Measurements from ENCODE around the gene CDYL2. TPM values are rescaled to one million over a fixed set of nuclear protein-coding genes. Genes with fewer than 3 reads are reported as not detected.
"Not testable (repeated sequence)": the region's sequence is repeated elsewhere in the genome, so short reads cannot be mapped to it uniquely, and the experiment has no call there.

Gene CDYL2
- total RNA-seq, 2 donors from 2014 or later, result 35.9 to 44.3 TPM

DNA sequence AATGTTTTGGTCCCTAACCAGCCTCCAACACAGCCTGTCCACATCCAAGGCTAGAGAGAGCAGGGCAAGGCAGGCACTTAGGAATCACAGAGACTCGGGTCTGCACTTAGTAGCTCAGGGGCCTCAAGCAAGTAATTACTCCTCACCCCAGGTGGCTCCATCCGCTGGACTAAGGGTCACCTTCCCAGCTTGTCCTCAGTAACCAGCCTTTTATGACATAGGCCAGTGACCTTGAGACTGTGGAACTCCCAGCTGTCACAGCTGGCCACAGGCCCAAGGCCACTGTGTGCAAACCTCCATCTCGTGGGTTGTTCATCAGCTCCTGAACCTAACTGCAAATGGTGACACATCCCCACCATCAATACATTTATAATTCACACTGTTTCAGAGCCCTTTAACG lies 68.6 kb downstream of the CDYL2 start:
- H3K4me3 Mint-ChIP-seq, result no peak overlapping the region
- ATAC-seq (replicated peaks in 1 of 2) (no peak), DNase-seq (no peak)
- no peak overlapping the region for H3K27ac Mint-ChIP-seq
- no peaks in the 10 kb centered on the region for H3K27me3 Mint-ChIP-seq (ENCODE audit: low read depth)
- H3K9me3 Mint-ChIP-seq, result peaks cover 10 to 14% of the 10 kb centered on the region in 2 donors
- H3K4me1 Mint-ChIP-seq (ENCODE audit: low read depth), result peaks cover 13% of the 10 kb centered on the region
- peaks cover 9 to 15% of the 10 kb centered on the region in 2 donors for H3K36me3 Mint-ChIP-seq (ENCODE audit: insufficient read depth in 2 of 2)

- H3K9me3 Mint-ChIP-seq, result peaks cover 13 to 14% of the 10 kb centered on the region in 2 donors
- no peak overlapping the region for H3K4me3 Mint-ChIP-seq
- no peak overlapping the region for H3K27ac Mint-ChIP-seq
- DNase-seq, result no peak
- H3K36me3 Mint-ChIP-seq (ENCODE audit: insufficient read depth in 2 of 2), result peaks cover 6 to 10% of the 10 kb centered on the region in 2 donors
- ATAC-seq (replicated peaks in 1 of 2), result no peak
- H3K27me3 Mint-ChIP-seq (ENCODE audit: low read depth), result no peaks in the 10 kb centered on the region
- H3K4me1 Mint-ChIP-seq (ENCODE audit: low read depth), result no peaks in the 10 kb centered on the region
These were observed 71.0 kb downstream of the CDYL2 start for GRCh38 chr16:80733407-80733806.

- no peaks in the 10 kb centered on the region for H3K4me1 Mint-ChIP-seq (ENCODE audit: low read depth)
- no peak for ATAC-seq (replicated peaks in 1 of 2)
These were observed 72.5 kb downstream of the CDYL2 start for GRCh38 chr16:80731915-80732314.

GRCh38 chr16:80727066-80727763 lies 77.2 kb downstream of the CDYL2 start:
- DNase-seq, H3K27ac Mint-ChIP-seq: not testable (repeated sequence)

More at GRCh38 chr16:80731915-80732314, 72.5 kb downstream of the CDYL2 start:
- Mint-ChIP-seq H3K36me3 (ENCODE audit: insufficient read depth in 2 of 2) (peaks cover 6 to 13% of the 10 kb centered on the region in 2 donors), H3K4me3 (no peak overlapping the region), H3K9me3 (peaks cover 14 to 16% of the 10 kb centered on the region in 2 donors), H3K27ac (no peak overlapping the region), H3K27me3 (ENCODE audit: low read depth) (no peaks in the 10 kb centered on the region)
- no peak for DNase-seq

DNA sequence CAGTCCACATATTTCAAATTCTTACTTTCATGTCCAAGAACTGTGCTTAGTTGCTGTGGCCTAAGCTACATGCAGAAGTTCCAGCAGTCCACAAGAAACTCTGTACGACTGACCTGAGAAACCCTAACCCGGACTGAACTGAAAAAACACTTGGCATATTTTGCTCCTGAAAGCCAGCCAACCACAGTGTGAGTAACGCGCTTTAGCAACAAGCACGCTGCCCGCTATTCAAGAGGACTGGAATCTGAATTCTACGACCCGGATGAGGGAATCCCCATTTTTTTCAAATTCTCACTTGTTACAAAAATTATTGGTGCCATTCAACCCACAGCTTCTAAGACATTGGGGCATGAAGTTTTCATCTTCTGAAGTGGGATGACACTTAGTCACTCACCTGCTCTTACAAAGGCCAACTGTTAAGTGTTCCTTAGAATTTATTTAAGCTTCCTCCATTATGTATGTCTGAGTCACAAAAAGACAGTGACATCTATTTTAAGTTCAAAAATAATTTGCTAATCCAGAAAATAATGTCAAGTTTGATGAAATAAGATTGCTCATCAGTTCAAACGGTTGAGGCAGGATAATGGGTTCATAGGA lies 78.7 kb downstream of the CDYL2 start:
- no peak overlapping the region for H3K27ac Mint-ChIP-seq
- ATAC-seq (replicated peaks in 1 of 2), result no peak
- DNase-seq, result no peak
- peaks cover 2 to 9% of the 10 kb centered on the region in 2 donors for H3K36me3 Mint-ChIP-seq (ENCODE audit: insufficient read depth in 2 of 2)
- peaks cover 7% of the 10 kb centered on the region for H3K4me1 Mint-ChIP-seq (ENCODE audit: low read depth)
- H3K4me3 Mint-ChIP-seq, result no peak overlapping the region
- peaks cover 4 to 10% of the 10 kb centered on the region in 2 donors for H3K9me3 Mint-ChIP-seq
- no peaks in the 10 kb centered on the region for H3K27me3 Mint-ChIP-seq (ENCODE audit: low read depth)

More at GRCh38 chr16:80727066-80727763, 77.2 kb downstream of the CDYL2 start:
- peaks cover 13 to 18% of the 10 kb centered on the region in 2 donors for H3K9me3 Mint-ChIP-seq
- not testable (repeated sequence) for ATAC-seq (replicated peaks in 1 of 2); H3K4me3 Mint-ChIP-seq; H3K4me1 Mint-ChIP-seq (ENCODE audit: low read depth); H3K27me3 Mint-ChIP-seq (ENCODE audit: low read depth)
- H3K36me3 Mint-ChIP-seq (ENCODE audit: insufficient read depth in 2 of 2), result peaks cover 7 to 16% of the 10 kb centered on the region in 2 donors

DNA sequence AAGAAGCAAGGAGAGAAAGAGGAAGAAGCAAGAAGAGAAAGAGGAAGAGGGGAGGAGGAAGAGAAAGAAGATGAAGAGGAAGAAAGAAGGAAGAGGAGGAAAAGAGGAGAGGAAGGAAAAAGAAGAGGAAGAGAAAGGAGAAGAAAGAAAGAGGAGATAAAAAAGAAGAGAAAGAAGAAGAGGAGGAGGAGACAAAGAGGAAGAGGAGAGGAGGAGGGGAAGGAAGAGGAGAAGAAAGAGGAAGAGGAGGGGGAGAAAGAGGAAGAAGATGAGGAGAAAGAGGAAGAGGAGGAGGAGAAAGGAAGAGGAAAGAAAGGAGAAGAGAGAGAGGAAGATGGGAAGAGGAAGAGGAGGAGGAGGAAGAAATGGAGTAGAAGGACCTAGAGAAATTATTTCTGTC lies 80.4 kb downstream of the CDYL2 start:
- peaks cover 2 to 7% of the 10 kb centered on the region in 2 donors for H3K36me3 Mint-ChIP-seq (ENCODE audit: insufficient read depth in 2 of 2)
- DNase-seq (no peak), ATAC-seq (replicated peaks in 1 of 2) (no peak)
- peaks cover 4 to 6% of the 10 kb centered on the region in 2 donors for H3K9me3 Mint-ChIP-seq
- no peak overlapping the region for H3K27ac Mint-ChIP-seq
- H3K4me3 Mint-ChIP-seq, result no peak overlapping the region
- no peaks in the 10 kb centered on the region for H3K27me3 Mint-ChIP-seq (ENCODE audit: low read depth)
- peaks cover 17% of the 10 kb centered on the region for H3K4me1 Mint-ChIP-seq (ENCODE audit: low read depth)

DNA sequence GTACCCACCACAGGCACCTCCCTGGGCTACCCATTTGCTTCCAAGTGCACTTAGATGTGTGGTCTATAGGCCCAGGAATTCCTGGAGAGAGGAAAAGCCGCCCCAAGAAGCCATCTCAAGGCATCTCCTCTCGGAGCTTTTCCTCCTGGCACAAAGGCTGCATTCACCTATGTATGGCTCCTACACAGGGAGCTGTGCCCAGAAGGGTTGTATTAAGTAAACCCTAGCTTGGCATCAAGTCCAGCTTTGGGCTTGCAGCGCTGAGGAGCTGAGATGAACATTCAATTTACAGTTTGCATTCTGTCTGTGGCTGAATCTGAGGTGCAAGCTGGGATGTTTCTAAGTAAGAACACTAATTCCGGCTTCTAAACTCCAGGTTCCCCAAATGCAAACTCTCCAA lies 81.3 kb downstream of the CDYL2 start:
- Mint-ChIP-seq H3K9me3 (peaks cover 4 to 5% of the 10 kb centered on the region in 2 donors), H3K27ac (no peak overlapping the region), H3K36me3 (ENCODE audit: insufficient read depth in 2 of 2) (peaks cover 2 to 7% of the 10 kb centered on the region in 2 donors), H3K27me3 (ENCODE audit: low read depth) (no peaks in the 10 kb centered on the region), H3K4me1 (ENCODE audit: low read depth) (peaks cover 17% of the 10 kb centered on the region), H3K4me3 (no peak overlapping the region)
- ATAC-seq (replicated peaks in 1 of 2) (no peak), DNase-seq (no peak)

GRCh38 chr16:80720804-80721371 lies 83.5 kb downstream of the CDYL2 start:
- Mint-ChIP-seq H3K27me3 (ENCODE audit: low read depth) (no peaks in the 10 kb centered on the region), H3K27ac (no peak overlapping the region), H3K36me3 (ENCODE audit: insufficient read depth in 2 of 2) (peaks cover 0 to 3% of the 10 kb centered on the region in 2 donors), H3K4me1 (ENCODE audit: low read depth) (peaks cover 17% of the 10 kb centered on the region), H3K4me3 (no peak overlapping the region), H3K9me3 (peaks cover 0 to 3% of the 10 kb centered on the region in 2 donors)
- ATAC-seq (replicated peaks in 1 of 2) (no peak), DNase-seq (no peak)

- DNase-seq, result peak; percentile 10 to 16
- no peaks in the 10 kb centered on the region for H3K27me3 Mint-ChIP-seq (ENCODE audit: low read depth)
- peaks cover 0 to 3% of the 10 kb centered on the region in 2 donors for H3K36me3 Mint-ChIP-seq (ENCODE audit: insufficient read depth in 2 of 2)
- H3K4me3 Mint-ChIP-seq, result no peak overlapping the region
- ATAC-seq (replicated peaks in 1 of 2), result peak; percentile 53 to 75
- H3K4me1 Mint-ChIP-seq (ENCODE audit: low read depth), result peaks cover 13% of the 10 kb centered on the region
- H3K9me3 Mint-ChIP-seq, result peaks cover 0 to 3% of the 10 kb centered on the region in 2 donors
- peak overlapping the region; percentile 53 for H3K27ac Mint-ChIP-seq
These were observed 84.8 kb downstream of the CDYL2 start for GRCh38 chr16:80719573-80719972.

- Mint-ChIP-seq H3K4me3 (no peak overlapping the region), H3K27ac (no peak overlapping the region), H3K4me1 (ENCODE audit: low read depth) (peaks cover 10% of the 10 kb centered on the region), H3K27me3 (ENCODE audit: low read depth) (no peaks in the 10 kb centered on the region), H3K36me3 (ENCODE audit: insufficient read depth in 2 of 2) (peaks cover 0 to 2% of the 10 kb centered on the region in 2 donors), H3K9me3 (peaks cover 0 to under 1% of the 10 kb centered on the region in 2 donors)
- DNase-seq (no peak), ATAC-seq (replicated peaks in 1 of 2) (no peak)
These were observed 85.7 kb downstream of the CDYL2 start for GRCh38 chr16:80718480-80719220.

DNA sequence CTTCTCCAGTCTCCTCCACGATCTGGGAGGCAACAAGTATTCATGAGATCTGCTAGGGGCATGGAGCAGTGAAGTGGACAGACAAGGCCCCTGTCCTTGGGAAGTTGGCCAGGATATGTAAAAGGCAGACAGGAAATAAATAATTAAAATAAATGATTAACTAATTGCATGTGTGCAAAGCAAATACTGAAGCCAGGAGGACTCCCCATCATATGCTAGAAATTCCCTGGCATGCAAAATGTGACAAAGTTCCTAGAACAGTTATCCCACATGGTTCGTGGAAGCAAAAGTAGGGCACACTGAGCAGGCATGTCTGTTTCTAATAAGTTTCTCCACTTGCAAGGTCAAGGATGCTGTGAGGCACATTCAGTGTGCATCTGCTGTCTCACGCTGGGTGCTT lies 86.8 kb downstream of the CDYL2 start:
- Mint-ChIP-seq H3K27me3 (ENCODE audit: low read depth) (no peaks in the 10 kb centered on the region), H3K4me1 (ENCODE audit: low read depth) (peaks cover 10% of the 10 kb centered on the region), H3K4me3 (no peak overlapping the region), H3K36me3 (ENCODE audit: insufficient read depth in 2 of 2) (peaks cover 0 to 1% of the 10 kb centered on the region in 2 donors), H3K9me3 (no peaks in the 10 kb centered on the region), H3K27ac (no peak overlapping the region)
- ATAC-seq (replicated peaks in 1 of 2) (no peak), DNase-seq (no peak)

GRCh38 chr16:80716564-80717139 lies 87.7 kb downstream of the CDYL2 start:
- ATAC-seq (replicated peaks in 1 of 2), result no peak
- H3K4me3 Mint-ChIP-seq, result no peak overlapping the region
- H3K9me3 Mint-ChIP-seq, result no peaks in the 10 kb centered on the region
- H3K36me3 Mint-ChIP-seq (ENCODE audit: insufficient read depth in 2 of 2), result no peaks in the 10 kb centered on the region
- H3K27me3 Mint-ChIP-seq (ENCODE audit: low read depth), result no peaks in the 10 kb centered on the region
- H3K4me1 Mint-ChIP-seq (ENCODE audit: low read depth), result peaks cover 10% of the 10 kb centered on the region
- no peak for DNase-seq
- no peak overlapping the region for H3K27ac Mint-ChIP-seq

Measured in activated T-cell treated with anti-CD3 and anti-CD28 coated beads, Interleukin-2, amount 50 U/mL, for 72 hours (primary cell).